ENCODE results near the gene CHI3L1.

- TF ChIP-seq TAF1 (conservative IDR thresholded peaks at IDR 0.05) (no peak), CTCF (IDR thresholded peaks at IDR 0.05; ENCODE audit: low read depth, low read length, missing input control) (peak; percentile 83), MAX (IDR thresholded peaks at IDR 0.05) (no peak), SP1 (IDR thresholded peaks at IDR 0.05) (no peak), JUND (IDR thresholded peaks at IDR 0.05) (no peak), ZBTB33 (IDR thresholded peaks at IDR 0.05) (no peak), FOXA2 (IDR thresholded peaks at IDR 0.05) (no peak), REST (IDR thresholded peaks at IDR 0.05) (no peak)
Measured at GRCh38 chr1:203172184-203173010, 14.1 kb downstream of the CHI3L1 start.
